ENCODE data around the gene SMAD7.

The SMAD7 gene

GRCh38 chr18:48925491-48925780 lies 25.3 kb downstream of the SMAD7 start:
- in situ Hi-C loops (cut with HindIII; ENCODE audit: low sequenced_read_pairs) = no loop called here
- TF ChIP-seq, protein P1, sequence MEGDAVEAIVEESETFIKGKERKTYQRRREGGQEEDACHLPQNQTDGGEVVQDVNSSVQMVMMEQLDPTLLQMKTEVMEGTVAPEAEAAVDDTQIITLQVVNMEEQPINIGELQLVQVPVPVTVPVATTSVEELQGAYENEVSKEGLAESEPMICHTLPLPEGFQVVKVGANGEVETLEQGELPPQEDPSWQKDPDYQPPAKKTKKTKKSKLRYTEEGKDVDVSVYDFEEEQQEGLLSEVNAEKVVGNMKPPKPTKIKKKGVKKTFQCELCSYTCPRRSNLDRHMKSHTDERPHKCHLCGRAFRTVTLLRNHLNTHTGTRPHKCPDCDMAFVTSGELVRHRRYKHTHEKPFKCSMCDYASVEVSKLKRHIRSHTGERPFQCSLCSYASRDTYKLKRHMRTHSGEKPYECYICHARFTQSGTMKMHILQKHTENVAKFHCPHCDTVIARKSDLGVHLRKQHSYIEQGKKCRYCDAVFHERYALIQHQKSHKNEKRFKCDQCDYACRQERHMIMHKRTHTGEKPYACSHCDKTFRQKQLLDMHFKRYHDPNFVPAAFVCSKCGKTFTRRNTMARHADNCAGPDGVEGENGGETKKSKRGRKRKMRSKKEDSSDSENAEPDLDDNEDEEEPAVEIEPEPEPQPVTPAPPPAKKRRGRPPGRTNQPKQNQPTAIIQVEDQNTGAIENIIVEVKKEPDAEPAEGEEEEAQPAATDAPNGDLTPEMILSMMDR (IDR thresholded peaks at IDR 0.05; ENCODE audit: low read depth, low read length, missing control alignments) = no peak
- DNase-seq (ENCODE audit: low read depth) = no peak
- no peak overlapping the region for H3K4me3 ChIP-seq (ENCODE audit: low read depth, low read length)

DNA sequence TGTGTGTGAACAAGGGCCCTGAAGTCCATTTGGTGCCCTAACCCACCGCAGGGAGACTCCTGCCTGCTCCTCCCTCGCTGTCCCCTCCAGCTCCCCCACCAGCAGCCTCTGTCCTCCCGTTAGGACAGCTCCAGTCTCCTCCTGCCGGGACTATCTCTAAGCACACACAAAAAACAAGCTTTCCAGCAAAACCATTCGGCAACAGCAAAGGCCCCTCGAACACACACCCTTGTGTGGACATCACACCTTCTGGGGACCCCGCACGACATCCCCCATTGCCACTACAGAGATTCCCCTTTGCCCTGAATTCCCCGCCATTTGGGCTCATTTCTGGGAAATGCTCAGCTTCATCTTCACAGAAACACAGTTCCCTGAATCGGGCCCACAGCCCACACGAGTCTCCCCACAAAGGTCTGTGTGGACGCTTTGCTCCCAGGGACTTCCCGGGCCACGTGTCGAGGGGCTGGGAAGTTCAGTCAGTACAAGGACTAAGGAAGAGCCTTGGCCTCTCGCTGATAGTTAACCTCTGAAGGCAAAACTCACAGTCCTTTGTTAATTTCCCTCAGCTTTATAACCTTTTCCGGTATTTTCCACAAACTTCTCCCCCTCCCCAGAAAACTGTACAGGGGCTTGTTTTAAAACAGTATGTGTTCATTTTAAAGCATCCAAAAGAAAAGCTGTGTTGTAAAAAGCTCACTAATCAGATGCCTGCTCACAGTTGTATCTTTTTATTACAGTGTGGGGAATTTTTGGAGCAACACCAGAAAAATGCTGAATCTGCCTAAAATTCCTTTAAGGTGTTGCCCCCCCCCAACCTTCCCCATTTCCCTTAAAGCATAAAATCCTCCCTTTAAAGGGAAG lies 25.9 kb downstream of the SMAD7 start:
- TF ChIP-seq, protein P1 (IDR thresholded peaks at IDR 0.05; ENCODE audit: low read depth, low read length, missing control alignments) = no peak
- DNase-seq (ENCODE audit: low read depth) = no peak
- H3K4me3 ChIP-seq (ENCODE audit: low read depth, low read length) = no peak overlapping the region
- in situ Hi-C loops (cut with HindIII; ENCODE audit: low sequenced_read_pairs) = loop anchor here (5.0 kb wide), 1 partner anchor 83 kb away; no protein-coding TSS in a partner anchor

GRCh38 chr18:48923746-48924629 lies 26.8 kb downstream of the SMAD7 start:
- H3K4me3 ChIP-seq (ENCODE audit: low read depth, low read length) = no peak overlapping the region
- TF ChIP-seq, protein P1 (IDR thresholded peaks at IDR 0.05; ENCODE audit: low read depth, low read length, missing control alignments) = no peak
- in situ Hi-C loops (cut with HindIII; ENCODE audit: low sequenced_read_pairs) = loop anchor here (5.0 kb wide), 1 partner anchor 82 kb away; no protein-coding TSS in a partner anchor
- no peak for DNase-seq (ENCODE audit: low read depth)

GRCh38 chr18:48922801-48923730 lies 27.7 kb downstream of the SMAD7 start:
- H3K4me3 ChIP-seq (ENCODE audit: low read depth, low read length) = peak overlapping the region; percentile 11
- TF ChIP-seq, protein P1 (IDR thresholded peaks at IDR 0.05; ENCODE audit: low read depth, low read length, missing control alignments) = no peak

DNA sequence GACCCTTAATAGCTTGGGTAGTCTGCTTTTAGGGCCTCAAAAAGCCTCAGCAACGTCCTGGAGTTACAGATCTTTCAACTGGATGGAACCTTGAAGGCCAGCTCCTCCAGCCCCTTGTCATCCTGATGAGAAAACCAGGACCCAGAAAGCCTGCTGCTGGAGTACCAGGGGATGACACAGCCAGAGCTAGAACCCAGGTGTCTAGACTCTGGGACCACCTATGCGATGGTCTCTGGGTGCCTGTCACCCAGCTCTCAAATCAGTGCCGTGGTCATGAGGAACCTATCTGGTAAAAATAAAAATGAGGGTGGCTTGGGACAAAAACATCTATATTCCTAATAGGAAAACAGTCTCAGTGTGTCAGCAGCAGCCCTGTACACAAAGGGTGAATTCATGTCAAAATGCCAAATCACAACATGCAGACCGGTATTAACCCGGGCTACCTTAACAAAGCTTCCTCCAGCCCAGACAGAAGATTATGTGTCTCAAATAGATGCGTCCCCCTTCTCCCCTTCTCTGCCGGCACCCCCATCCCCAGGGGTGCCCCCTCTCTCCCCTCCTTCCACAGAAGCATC lies 28.5 kb downstream of the SMAD7 start:
- in situ Hi-C loops (cut with HindIII; ENCODE audit: low sequenced_read_pairs) = loop anchor here (5.0 kb wide), 1 partner anchor 80 kb away; no protein-coding TSS in a partner anchor
- peak overlapping the region; percentile 11 for H3K4me3 ChIP-seq (ENCODE audit: low read depth, low read length)
- TF ChIP-seq, protein P1 (IDR thresholded peaks at IDR 0.05; ENCODE audit: low read depth, low read length, missing control alignments) = no peak
- no peak for DNase-seq (ENCODE audit: low read depth)

More at GRCh38 chr18:48922801-48923730, 27.7 kb downstream of the SMAD7 start:
- DNase-seq (ENCODE audit: low read depth) = peak; percentile 68
- in situ Hi-C loops (cut with HindIII; ENCODE audit: low sequenced_read_pairs) = loop anchor here (5.0 kb wide), 1 partner anchor 81 kb away; no protein-coding TSS in a partner anchor

Measured in astrocyte of the cerebellum (primary cell).